OCI-LY3 (cell line): Measurements from ENCODE around the gene SLC27A5.

Experiments used
- H2AFZ ChIP-seq: fragments of 200-600, 300-600 bp; shearing (Covaris generic); 2 replicates; pipeline ENCODE4 v1.6.0; 2014; ENCODE audit warnings: antibody characterized with exemption, low read depth, low read length
- H3K27ac ChIP-seq: fragments of 200-600, 300-600 bp; sonication (generic); 2 replicates; pipeline ENCODE4 v1.5.1; 2014; ENCODE audit warnings: mild to moderate bottlenecking, low read length, moderate library complexity, mixed read lengths
- H3K27me3 ChIP-seq: fragments of 200-600, 300-600 bp; sonication (generic); 2 replicates; pipeline ENCODE4 v1.6.1; 2014; ENCODE audit warnings: low read depth, low read length, mixed read lengths
- H3K36me3 ChIP-seq: fragments of 200-600, 300-600 bp; sonication (generic); replicated peaks from 2 replicates; pipeline ENCODE3; 2014; ENCODE audit warnings: low read depth, low read length, mixed read lengths
- H3K4me1 ChIP-seq: fragments of 300-600, 200-600 bp; sonication (generic); 2 replicates; pipeline ENCODE4 v1.6.1; 2014; ENCODE audit warnings: low read length, mixed read lengths
- H3K4me2 ChIP-seq: fragments of 200-600, 300-600 bp; sonication (generic); 2 replicates; pipeline ENCODE4 v1.6.1; 2014; ENCODE audit warnings: low read length, mixed read lengths
- H3K4me3 ChIP-seq: fragments of 300-600, 200-600 bp; sonication (generic); 2 replicates; pipeline ENCODE4 v1.5.1; 2014; ENCODE audit warnings: antibody characterized with exemption, mild to moderate bottlenecking, low read length, moderate library complexity
- H3K79me2 ChIP-seq: fragments of 300-600, 200-600 bp; shearing (Covaris generic); 2 replicates; pipeline ENCODE4 v1.6.1; 2014; ENCODE audit warnings: mild to moderate bottlenecking, low read length, mixed read lengths
- H3K9ac ChIP-seq: fragments of 300-600, 200-600 bp; shearing (Covaris generic); 2 replicates; pipeline ENCODE4 v1.6.0; 2014; ENCODE audit warnings: mild to moderate bottlenecking, low read length, moderate library complexity
- H3K9me3 ChIP-seq: fragments of 200-600, 300-600 bp; shearing (Covaris generic); 2 replicates; pipeline ENCODE4 v1.6.1; 2014; ENCODE audit warnings: low read length, mixed read lengths; ENCODE audit not compliant: insufficient read depth
- H4K20me1 ChIP-seq: fragments of 200-600, 300-600 bp; sonication (generic); 2 replicates; pipeline ENCODE4 v1.6.1; 2016; ENCODE audit warnings: low read length, mixed read lengths; ENCODE audit not compliant: insufficient read depth
- CTCF ChIP-seq: fragments of 200-600, 300-600 bp; sonication (generic); IDR thresholded peaks from 2 replicates; pipeline ENCODE4 v1.5.1; 2014; ENCODE audit warnings: antibody characterized with exemption, low read length, low read depth
- EZH2phosphoT487 ChIP-seq: fragments of 200-600 bp; shearing (Covaris generic); IDR thresholded peaks from 2 replicates; pipeline ENCODE4 v1.6.1; 2018; ENCODE audit warnings: antibody characterized with exemption, mixed run types, low read depth

SLC27A5 gene

GRCh38 chr19:58557221-58558065 is 45.7 kb upstream of the SLC27A5 start:
- H3K4me1 ChIP-seq, result peaks cover 33% of the 10 kb centered on the region

GRCh38 chr19:58556622-58557220 is 44.9 kb upstream of the SLC27A5 start:
- TF ChIP-seq EZH2phosphoT487 (no peak), CTCF (no peak)
- peak overlapping the region; percentile 94; the same call in 1 of the 2 replicates for H3K27ac ChIP-seq

More at GRCh38 chr19:58557221-58558065, 45.7 kb upstream of the SLC27A5 start:
- Histone ChIP-seq H3K79me2 (peaks cover 74% of the 10 kb centered on the region), H3K4me3 (peak overlapping the region; percentile 88), H3K36me3 (peaks cover 32% of the 10 kb centered on the region), H3K27ac (peak overlapping the region; percentile 94), H4K20me1 (no peaks in the 10 kb centered on the region), H3K27me3 (no peaks in the 10 kb centered on the region), H2AFZ (no peak overlapping the region), H3K9me3 (no peaks in the 10 kb centered on the region), H3K4me2 (peak overlapping the region; percentile 95), H3K9ac (peak overlapping the region; percentile 99)
- TF ChIP-seq CTCF (no peak), EZH2phosphoT487 (no peak)

GRCh38 chr19:58555920-58556621 is 44.3 kb upstream of the SLC27A5 start:
- H3K36me3 ChIP-seq, result peaks cover 33% of the 10 kb centered on the region
- peak overlapping the region; percentile 95; the same call in 1 of the 2 replicates for H3K4me2 ChIP-seq
- no peak overlapping the region for H3K9ac ChIP-seq
- no peaks in the 10 kb centered on the region for H3K9me3 ChIP-seq
- H4K20me1 ChIP-seq, result 0 out of 2 replicates have a peak, but pooled peaks cover 5% of the 10 kb centered on the region
- no peaks in the 10 kb centered on the region for H3K27me3 ChIP-seq
- H2AFZ ChIP-seq, result no peak overlapping the region
- no peak for TF ChIP-seq CTCF
- peak overlapping the region; percentile 82; the same call in 1 of the 2 replicates for H3K27ac ChIP-seq
- H3K79me2 ChIP-seq, result peaks cover 64% of the 10 kb centered on the region
- no peak overlapping the region for H3K4me3 ChIP-seq
- H3K4me1 ChIP-seq, result peaks cover 33% of the 10 kb centered on the region

More at GRCh38 chr19:58556622-58557220, 44.9 kb upstream of the SLC27A5 start:
- Histone ChIP-seq H3K36me3 (peaks cover 32% of the 10 kb centered on the region), H3K4me3 (peak overlapping the region; percentile 88), H4K20me1 (no peaks in the 10 kb centered on the region), H3K9me3 (no peaks in the 10 kb centered on the region), H3K9ac (peak overlapping the region; percentile 99), H3K79me2 (peaks cover 67% of the 10 kb centered on the region), H3K27me3 (no peaks in the 10 kb centered on the region), H3K4me1 (peaks cover 33% of the 10 kb centered on the region), H2AFZ (no peak overlapping the region), H3K4me2 (peak overlapping the region; percentile 95)
